Measurements from ENCODE around the gene HEXD.
"Not testable (repeated sequence)": the region's sequence is repeated elsewhere in the genome, so short reads cannot be mapped to it uniquely, and the experiment has no call there.

HEXD gene

DNA sequence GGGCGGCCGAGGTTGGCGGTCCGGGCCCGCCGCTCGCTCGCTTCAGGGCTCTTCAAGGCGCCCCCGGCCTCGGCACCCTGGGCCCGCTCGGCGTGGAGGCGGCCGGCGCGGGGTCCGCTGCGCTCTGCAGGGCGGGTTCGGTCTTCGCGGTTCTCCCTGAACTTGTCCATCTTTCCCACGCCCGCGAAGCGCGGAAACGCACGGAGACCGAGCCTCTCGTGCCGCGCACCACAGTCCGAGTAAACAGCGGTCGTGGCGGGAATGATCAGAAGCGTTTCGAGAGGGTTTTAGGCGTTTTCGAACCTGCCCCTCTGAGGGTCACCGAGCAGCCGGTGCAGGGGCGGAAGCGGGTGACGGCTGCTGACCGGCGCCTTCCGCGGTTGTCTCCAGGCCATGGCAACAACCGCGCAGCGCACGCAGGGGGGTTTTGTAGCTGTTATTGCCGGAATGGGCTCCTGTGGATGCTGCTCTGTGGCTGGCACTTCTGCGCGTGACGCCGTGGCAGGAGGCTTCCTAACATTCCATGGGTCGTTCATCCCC, 40.8 kb downstream of the HEXD start:
- Histone ChIP-seq H3K4me1 (ENCODE audit: control insufficient read depth, insufficient read depth, low read length) (peaks cover 12% of the 10 kb centered on the region), H3K4me2 (ENCODE audit: low read length) (peak overlapping the region; percentile 79), H3K27me3 (ENCODE audit: control insufficient read depth, insufficient read depth, low read length) (no peaks in the 10 kb centered on the region), H3K9ac (ENCODE audit: low read depth, low read length) (peak overlapping the region; percentile 86), H3K9me3 (replicated peaks; ENCODE audit: low read length) (no peaks in the 10 kb centered on the region), H3K4me3 (ENCODE audit: low read length) (peak overlapping the region; percentile 93), H3K36me3 (ENCODE audit: insufficient read depth, low read length) (peaks cover 19% of the 10 kb centered on the region)

- peaks cover 29% of the 10 kb centered on the region for H3K36me3 ChIP-seq (ENCODE audit: insufficient read depth, low read length)
Observed at GRCh38 chr17:82459936-82460335, 41.8 kb downstream of the HEXD start.

GRCh38 chr17:82461827-82462524, 43.8 kb downstream of the HEXD start:
- peaks cover 35% of the 10 kb centered on the region for H3K36me3 ChIP-seq (ENCODE audit: insufficient read depth, low read length)
- H3K9ac ChIP-seq (ENCODE audit: low read depth, low read length) = no peak overlapping the region
- no peak overlapping the region for H3K4me2 ChIP-seq (ENCODE audit: low read length)
- no peaks in the 10 kb centered on the region for H3K9me3 ChIP-seq (replicated peaks; ENCODE audit: low read length)
- H3K27me3 ChIP-seq (ENCODE audit: control insufficient read depth, insufficient read depth, low read length) = no peaks in the 10 kb centered on the region
- no peak overlapping the region for H3K4me3 ChIP-seq (ENCODE audit: low read length)
- peaks cover 12% of the 10 kb centered on the region for H3K4me1 ChIP-seq (ENCODE audit: control insufficient read depth, insufficient read depth, low read length)

More at GRCh38 chr17:82459936-82460335, 41.8 kb downstream of the HEXD start:
- not testable (repeated sequence) for H3K9me3 ChIP-seq (replicated peaks; ENCODE audit: low read length); H3K4me3 ChIP-seq (ENCODE audit: low read length); H3K9ac ChIP-seq (ENCODE audit: low read depth, low read length); H3K27me3 ChIP-seq (ENCODE audit: control insufficient read depth, insufficient read depth, low read length)
- peaks cover 12% of the 10 kb centered on the region for H3K4me1 ChIP-seq (ENCODE audit: control insufficient read depth, insufficient read depth, low read length)
- H3K4me2 ChIP-seq (ENCODE audit: low read length) = peak overlapping the region; percentile 79

DNA sequence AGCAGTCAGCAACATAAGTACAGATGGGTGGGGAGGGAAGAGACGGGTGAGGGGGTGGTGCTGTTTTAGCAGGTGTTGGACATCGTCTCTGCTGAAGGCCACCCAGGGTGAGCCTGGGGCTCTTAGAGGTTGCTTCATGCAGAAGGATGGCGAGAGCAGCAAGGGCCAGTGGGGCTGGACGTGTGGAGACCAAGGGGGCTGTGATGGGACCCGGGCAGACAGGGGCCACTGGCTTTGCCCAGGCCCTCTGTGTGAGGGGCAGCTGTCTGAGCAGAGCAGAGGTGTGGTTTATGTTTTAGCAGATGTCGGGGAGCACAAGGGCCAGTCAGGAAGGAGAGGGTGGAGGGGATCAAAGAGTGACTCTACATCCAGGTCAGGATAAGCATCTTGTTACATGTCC, 45.2 kb downstream of the HEXD start:
- no peak overlapping the region for H3K4me3 ChIP-seq (ENCODE audit: low read length)
- H3K9me3 ChIP-seq (replicated peaks; ENCODE audit: low read length) = no peaks in the 10 kb centered on the region
- H3K4me2 ChIP-seq (ENCODE audit: low read length) = no peak overlapping the region
- no peak overlapping the region for H3K9ac ChIP-seq (ENCODE audit: low read depth, low read length)
- no peaks in the 10 kb centered on the region for H3K27me3 ChIP-seq (ENCODE audit: control insufficient read depth, insufficient read depth, low read length)
- peaks cover 35% of the 10 kb centered on the region for H3K36me3 ChIP-seq (ENCODE audit: insufficient read depth, low read length)
- peaks cover 5% of the 10 kb centered on the region for H3K4me1 ChIP-seq (ENCODE audit: control insufficient read depth, insufficient read depth, low read length)

- Histone ChIP-seq H3K4me1 (ENCODE audit: control insufficient read depth, insufficient read depth, low read length) (peaks cover 5% of the 10 kb centered on the region), H3K4me2 (ENCODE audit: low read length) (no peak overlapping the region), H3K36me3 (ENCODE audit: insufficient read depth, low read length) (peaks cover 39% of the 10 kb centered on the region), H3K4me3 (ENCODE audit: low read length) (no peak overlapping the region), H3K9me3 (replicated peaks; ENCODE audit: low read length) (no peaks in the 10 kb centered on the region), H3K9ac (ENCODE audit: low read depth, low read length) (no peak overlapping the region), H3K27me3 (ENCODE audit: control insufficient read depth, insufficient read depth, low read length) (no peaks in the 10 kb centered on the region)
Observed at GRCh38 chr17:82463925-82464566, 45.9 kb downstream of the HEXD start.

DNA sequence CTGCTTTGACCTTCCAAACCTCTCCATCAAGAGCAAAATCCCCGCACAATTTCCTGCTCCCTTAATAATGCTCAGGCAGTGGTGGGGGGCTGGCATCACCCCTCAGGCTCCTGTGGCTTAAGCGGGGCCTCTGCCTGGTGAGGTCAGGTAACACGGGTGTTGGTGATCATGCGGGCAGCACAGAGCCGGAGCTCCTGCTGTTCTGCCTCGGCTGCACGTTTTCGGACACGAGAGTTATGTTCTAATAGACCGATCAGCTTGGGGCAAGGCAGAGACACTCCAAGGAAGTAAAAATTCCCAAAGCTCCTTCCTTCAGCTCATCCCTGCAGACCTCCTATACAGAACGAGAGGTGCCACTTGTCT, 46.4 kb downstream of the HEXD start:
- Histone ChIP-seq H3K36me3 (ENCODE audit: insufficient read depth, low read length) (peaks cover 39% of the 10 kb centered on the region), H3K9me3 (replicated peaks; ENCODE audit: low read length) (no peaks in the 10 kb centered on the region), H3K4me1 (ENCODE audit: control insufficient read depth, insufficient read depth, low read length) (peaks cover 2% of the 10 kb centered on the region), H3K4me2 (ENCODE audit: low read length) (no peak overlapping the region), H3K4me3 (ENCODE audit: low read length) (no peak overlapping the region), H3K9ac (ENCODE audit: low read depth, low read length) (no peak overlapping the region), H3K27me3 (ENCODE audit: control insufficient read depth, insufficient read depth, low read length) (no peaks in the 10 kb centered on the region)

GRCh38 chr17:82465023-82465603, 47.0 kb downstream of the HEXD start:
- Histone ChIP-seq H3K9me3 (replicated peaks; ENCODE audit: low read length) (no peaks in the 10 kb centered on the region), H3K27me3 (ENCODE audit: control insufficient read depth, insufficient read depth, low read length) (no peaks in the 10 kb centered on the region), H3K4me3 (ENCODE audit: low read length) (no peak overlapping the region), H3K36me3 (ENCODE audit: insufficient read depth, low read length) (peaks cover 42% of the 10 kb centered on the region), H3K4me2 (ENCODE audit: low read length) (no peak overlapping the region), H3K4me1 (ENCODE audit: control insufficient read depth, insufficient read depth, low read length) (no peaks in the 10 kb centered on the region), H3K9ac (ENCODE audit: low read depth, low read length) (no peak overlapping the region)

- no peak overlapping the region for H3K9ac ChIP-seq (ENCODE audit: low read depth, low read length)
- no peaks in the 10 kb centered on the region for H3K9me3 ChIP-seq (replicated peaks; ENCODE audit: low read length)
- no peak overlapping the region for H3K4me2 ChIP-seq (ENCODE audit: low read length)
- no peak overlapping the region for H3K4me3 ChIP-seq (ENCODE audit: low read length)
- H3K36me3 ChIP-seq (ENCODE audit: insufficient read depth, low read length) = peaks cover 31% of the 10 kb centered on the region
- H3K27me3 ChIP-seq (ENCODE audit: control insufficient read depth, insufficient read depth, low read length) = no peaks in the 10 kb centered on the region
- H3K4me1 ChIP-seq (ENCODE audit: control insufficient read depth, insufficient read depth, low read length) = no peaks in the 10 kb centered on the region
Observed at GRCh38 chr17:82468692-82469091, 50.5 kb downstream of the HEXD start.

DNA sequence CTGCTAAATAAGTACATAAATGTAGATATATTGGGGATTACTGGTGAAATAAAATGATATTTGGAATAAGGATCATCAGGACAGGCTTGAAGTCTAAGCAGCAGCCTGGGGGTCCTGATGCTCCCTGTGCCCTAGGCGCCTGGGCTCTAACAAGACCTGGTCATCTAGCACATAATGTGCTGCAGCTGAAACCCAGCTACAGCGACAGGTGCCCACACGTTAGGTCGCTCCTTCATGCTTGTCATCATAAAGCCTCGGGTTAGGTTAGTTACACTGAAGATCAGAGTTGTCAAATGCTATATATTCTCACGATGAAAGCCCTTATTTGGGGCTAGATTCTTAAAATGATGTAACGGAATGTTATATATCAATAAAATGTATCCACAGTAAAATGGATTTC, 51.9 kb downstream of the HEXD start:
- H3K4me1 ChIP-seq (ENCODE audit: control insufficient read depth, insufficient read depth, low read length) = no peaks in the 10 kb centered on the region
- no peak overlapping the region for H3K4me2 ChIP-seq (ENCODE audit: low read length)
- H3K36me3 ChIP-seq (ENCODE audit: insufficient read depth, low read length) = peaks cover 30% of the 10 kb centered on the region
- H3K4me3 ChIP-seq (ENCODE audit: low read length) = no peak overlapping the region
- no peaks in the 10 kb centered on the region for H3K27me3 ChIP-seq (ENCODE audit: control insufficient read depth, insufficient read depth, low read length)
- H3K9me3 ChIP-seq (replicated peaks; ENCODE audit: low read length) = no peaks in the 10 kb centered on the region
- H3K9ac ChIP-seq (ENCODE audit: low read depth, low read length) = no peak overlapping the region

DNA sequence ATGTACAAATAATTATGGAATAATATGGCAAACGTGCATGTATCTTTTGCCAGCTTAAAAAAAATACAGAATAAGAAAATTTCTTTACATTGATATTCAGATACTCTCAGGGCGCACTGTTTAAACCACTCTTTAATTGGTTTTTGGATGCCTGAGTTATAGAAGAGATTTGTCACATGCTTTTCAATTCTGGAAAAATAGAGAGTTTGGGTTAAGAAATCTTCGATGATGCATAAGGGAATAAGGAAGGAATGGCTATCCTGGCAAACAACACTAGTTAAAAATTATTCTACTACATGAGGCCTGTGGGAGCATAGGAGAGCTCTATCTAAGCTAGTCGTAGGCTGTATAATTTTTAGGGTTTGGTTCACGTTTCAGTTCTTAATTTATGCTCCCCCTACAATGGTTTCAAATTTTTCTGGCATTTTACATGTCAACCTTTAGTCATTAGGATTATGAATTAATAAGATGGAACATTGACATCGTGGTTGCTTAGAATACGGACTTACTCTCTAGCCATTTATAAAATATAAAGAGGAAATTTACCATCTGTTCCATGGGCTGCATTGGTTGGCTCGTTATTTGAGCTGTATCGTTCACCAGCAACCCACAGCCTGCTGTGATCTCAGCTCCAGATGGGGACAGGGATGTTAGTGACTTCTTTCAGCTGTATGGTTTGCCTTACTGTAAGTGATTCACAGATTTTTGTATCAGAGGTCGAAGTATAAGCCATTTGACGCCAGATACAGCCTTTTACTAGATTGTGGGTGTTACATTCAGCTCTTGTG, 56.3 kb downstream of the HEXD start:
- no peak overlapping the region for H3K4me2 ChIP-seq (ENCODE audit: low read length)
- no peaks in the 10 kb centered on the region for H3K4me1 ChIP-seq (ENCODE audit: control insufficient read depth, insufficient read depth, low read length)
- no peaks in the 10 kb centered on the region for H3K9me3 ChIP-seq (replicated peaks; ENCODE audit: low read length)
- no peak overlapping the region for H3K4me3 ChIP-seq (ENCODE audit: low read length)
- H3K36me3 ChIP-seq (ENCODE audit: insufficient read depth, low read length) = peaks cover 33% of the 10 kb centered on the region
- H3K27me3 ChIP-seq (ENCODE audit: control insufficient read depth, insufficient read depth, low read length) = no peaks in the 10 kb centered on the region
- no peak overlapping the region for H3K9ac ChIP-seq (ENCODE audit: low read depth, low read length)

DNA sequence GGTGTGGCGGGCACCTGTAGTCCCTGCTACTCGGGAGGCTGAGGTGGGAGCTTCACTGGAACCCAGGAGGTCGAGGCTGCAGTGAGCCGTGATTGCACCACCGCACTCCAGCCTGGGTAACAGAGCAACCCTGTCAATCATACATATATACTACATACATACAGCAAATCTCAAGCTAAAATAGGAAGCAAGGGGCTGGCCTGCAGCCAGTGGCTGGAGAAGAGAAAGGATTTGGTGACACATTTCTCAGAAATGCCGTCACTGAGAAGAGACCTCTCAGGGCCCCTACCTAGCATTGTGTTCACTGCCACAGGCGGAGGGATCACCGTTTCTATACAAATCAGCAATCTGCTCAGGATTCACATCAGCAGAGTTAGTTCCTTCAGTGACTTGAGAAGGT, 57.3 kb downstream of the HEXD start:
- peaks cover 38% of the 10 kb centered on the region for H3K36me3 ChIP-seq (ENCODE audit: insufficient read depth, low read length)

More for the DNA sequence above, 57.3 kb downstream of the HEXD start:
- Histone ChIP-seq H3K27me3 (ENCODE audit: control insufficient read depth, insufficient read depth, low read length) (no peaks in the 10 kb centered on the region), H3K4me1 (ENCODE audit: control insufficient read depth, insufficient read depth, low read length) (no peaks in the 10 kb centered on the region), H3K9me3 (replicated peaks; ENCODE audit: low read length) (no peaks in the 10 kb centered on the region), H3K9ac (ENCODE audit: low read depth, low read length) (no peak overlapping the region), H3K4me2 (ENCODE audit: low read length) (no peak overlapping the region), H3K4me3 (ENCODE audit: low read length) (no peak overlapping the region)

All from skeletal muscle satellite cell (primary cell).